CD4-positive, alpha-beta T cell (primary cell): ENCODE results near the gene GGTLC1. TPM values are rescaled to one million over a fixed set of nuclear protein-coding genes. Genes with fewer than 3 reads are reported as not detected.

Experiments used
- ATAC-seq: fragments of 200-7000 bp; cut with Tn5 transposase; one replicate; pipeline ENCODE4 v1.10.0; 2022; ENCODE audit warnings: mild to moderate bottlenecking; ENCODE audit not compliant: poor library complexity
- CTCF ChIA-PET: fragments of 350-600 bp; sonication (Branson Sonifier 250); formaldehyde crosslinking; loops from one replicate; lab custom pipeline; 2021; ENCODE audit warnings: antibody characterized with exemption, inconsistent platforms; lab: Charles Lee
- POLR2A ChIA-PET: fragments of 350-600 bp; sonication (Branson Sonifier 250); formaldehyde crosslinking; loops from one replicate; lab custom pipeline; 2021; ENCODE audit warnings: antibody characterized with exemption, inconsistent platforms; lab: Charles Lee
- DNase-seq, 14 experiments: peaks; one replicate each; pipeline ENCODE4 v3.0.0-alpha.2; 2013 to 2020; ENCODE audit warnings: mixed read lengths in 2 of 14
- H3K27ac ChIP-seq, 2 donors: one replicate each; pipeline versions ENCODE4 v1.5.1 to v1.7.0; 2013; ENCODE audit warnings: low read length in 2 of 2, low read depth in 1 of 2, mild to moderate bottlenecking in 1 of 2
- H3K27me3 ChIP-seq, 2 experiments: 1 replicate in 1 of 2; 2 replicates in 1 of 2; pipeline versions ENCODE4 v1.6.1 to v1.7.0; 2013; ENCODE audit warnings: low read length in 2 of 2, control low read depth in 1 of 2, mild to moderate bottlenecking in 1 of 2, moderate library complexity in 1 of 2; ENCODE audit not compliant: insufficient read depth in 2 of 2, control insufficient read depth in 1 of 2
- H3K36me3 ChIP-seq: one replicate; pipeline ENCODE4 v1.6.1; 2013; ENCODE audit warnings: low read length, control low read depth; ENCODE audit not compliant: insufficient read depth
- H3K4me1 ChIP-seq: one replicate; pipeline ENCODE4 v1.6.1; 2013; ENCODE audit warnings: low read length, control low read depth; ENCODE audit not compliant: insufficient read depth
- H3K4me3 ChIP-seq: one replicate; pipeline ENCODE4 v1.5.1; 2013; ENCODE audit warnings: mild to moderate bottlenecking, low read length, moderate library complexity
- H3K9me3 ChIP-seq, 2 experiments: 1 replicate in 1 of 2; 2 replicates in 1 of 2; pipeline versions ENCODE4 v1.6.1 to v1.7.0; 2013; ENCODE audit warnings: low read length in 2 of 2, mild to moderate bottlenecking in 2 of 2, control low read depth in 1 of 2, moderate library complexity in 1 of 2; ENCODE audit not compliant: control insufficient read depth in 1 of 2, insufficient read depth in 1 of 2
- H3K27ac Mint-ChIP-seq: one replicate; pipeline ENCODE4 v1.8.0; 2020; ENCODE audit warnings: mixed read lengths
- H3K27me3 Mint-ChIP-seq: one replicate; pipeline ENCODE4 v1.8.0; 2021; ENCODE audit warnings: mixed read lengths
- H3K36me3 Mint-ChIP-seq: one replicate; pipeline ENCODE4 v1.8.0; 2021; ENCODE audit warnings: low read depth, mixed read lengths
- H3K4me1 Mint-ChIP-seq: one replicate; pipeline ENCODE4 v1.8.0; 2021; ENCODE audit warnings: low read depth, mixed read lengths
- H3K4me3 Mint-ChIP-seq: one replicate; pipeline ENCODE4 v1.8.0; 2020; ENCODE audit warnings: mild to moderate bottlenecking, mixed read lengths
- H3K9me3 Mint-ChIP-seq: one replicate; pipeline ENCODE4 v1.8.0; 2020; ENCODE audit warnings: mixed read lengths
- CTCF ChIP-seq: fragments of 200-600 bp; IDR thresholded peaks from one replicate; pipeline ENCODE4 v1.8.0; 2022; ENCODE audit warnings: antibody characterized with exemption, mild to moderate bottlenecking
- intact Hi-C, 2 experiments: fragments of 100-400 bp; cut with DNase I in 1 of 2; cut with micrococcal nuclease in 1 of 2; formaldehyde crosslinking; loops; one replicate each; pipeline versions ENCODE4 v1.15.1 to v1.9.0; 2023 to 2025; cut with DNase I, micrococcal nuclease
- total RNA-seq, 174 experiments: library from RNA in 2 of 174; stranded (reverse) in 2 of 174; gene quantifications; one replicate each; pipeline ENCODE4 v1.2.3 and lab custom pipeline; 2021 to 2026

GGTLC1 gene
- total RNA-seq, 2 experiments from 2014 or later, result not detected

- POLR2A ChIA-PET, result interaction anchor here (1.0 kb wide), 1 partner anchor 10 kb away, joined by 3 read pairs; no protein-coding TSS in a partner anchor
- CTCF ChIA-PET, result no interaction called here
- no peak overlapping the region for H3K27ac Mint-ChIP-seq
Measured at GRCh38 chr20:24016607-24017457, 28.3 kb upstream of the GGTLC1 start.

GRCh38 chr20:24013953-24014352, 25.4 kb upstream of the GGTLC1 start:
- Mint-ChIP-seq H3K4me1 (peaks cover 16% of the 10 kb centered on the region), H3K4me3 (no peak overlapping the region), H3K9me3 (no peaks in the 10 kb centered on the region), H3K27me3 (peaks cover 4% of the 10 kb centered on the region), H3K36me3 (no peaks in the 10 kb centered on the region), H3K27ac (no peak overlapping the region)
- H3K4me3 ChIP-seq, result no peak overlapping the region
- no peak for DNase-seq
- no peak for ATAC-seq
- CTCF ChIA-PET, result no interaction called here
- no peaks in the 10 kb centered on the region for H3K9me3 ChIP-seq
- no peak for TF ChIP-seq CTCF
- no peak overlapping the region for H3K27ac ChIP-seq
- no peaks in the 10 kb centered on the region for H3K4me1 ChIP-seq
- POLR2A ChIA-PET, result no interaction called here
- no peaks in the 10 kb centered on the region for H3K36me3 ChIP-seq
- H3K27me3 ChIP-seq, result no peaks in the 10 kb centered on the region
- intact Hi-C loops, result no loop called here

More at GRCh38 chr20:24016607-24017457, 28.3 kb upstream of the GGTLC1 start:
- DNase-seq (no peak), ATAC-seq (no peak)
- Histone ChIP-seq H3K27me3 (no peaks in the 10 kb centered on the region), H3K9me3 (no peaks in the 10 kb centered on the region), H3K4me3 (no peak overlapping the region), H3K36me3 (no peaks in the 10 kb centered on the region), H3K27ac (no peak overlapping the region), H3K4me1 (no peaks in the 10 kb centered on the region)
- peaks cover 4% of the 10 kb centered on the region for H3K27me3 Mint-ChIP-seq
- TF ChIP-seq CTCF, result no peak
- intact Hi-C loops, result no loop called here
- H3K36me3 Mint-ChIP-seq, result no peaks in the 10 kb centered on the region
- H3K4me3 Mint-ChIP-seq, result no peak overlapping the region
- no peaks in the 10 kb centered on the region for H3K9me3 Mint-ChIP-seq
- peaks cover 7% of the 10 kb centered on the region for H3K4me1 Mint-ChIP-seq

GRCh38 chr20:24011282-24011681, 22.7 kb upstream of the GGTLC1 start:
- H3K27me3 Mint-ChIP-seq, result no peaks in the 10 kb centered on the region
- Histone ChIP-seq H3K27me3 (no peaks in the 10 kb centered on the region), H3K4me3 (no peak overlapping the region), H3K27ac (no peak overlapping the region), H3K9me3 (no peaks in the 10 kb centered on the region), H3K4me1 (no peaks in the 10 kb centered on the region), H3K36me3 (no peaks in the 10 kb centered on the region)
- no peak overlapping the region for H3K27ac Mint-ChIP-seq
- no peaks in the 10 kb centered on the region for H3K36me3 Mint-ChIP-seq
- intact Hi-C loops, result no loop called here
- peaks cover 16% of the 10 kb centered on the region for H3K4me1 Mint-ChIP-seq
- DNase-seq (no peak), ATAC-seq (no peak)
- ChIA-PET CTCF (no interaction called here), POLR2A (no interaction called here)
- H3K4me3 Mint-ChIP-seq, result no peak overlapping the region
- H3K9me3 Mint-ChIP-seq, result no peaks in the 10 kb centered on the region
- TF ChIP-seq CTCF, result no peak
